Ishikawa (cell line): ENCODE results near the gene DGKD.

Experiments used
- CREB1 ChIP-seq: IDR thresholded peaks from 2 replicates; pipeline ENCODE4 v1.6.1; 2012; ENCODE audit warnings: low read depth
- TEAD4 ChIP-seq: IDR thresholded peaks from 2 replicates; pipeline ENCODE4 v1.6.1; 2012
- TF ChIP-seq, protein P1 (sequence below): IDR thresholded peaks from 2 replicates; pipeline ENCODE4 v1.6.1; 2012

DNA sequence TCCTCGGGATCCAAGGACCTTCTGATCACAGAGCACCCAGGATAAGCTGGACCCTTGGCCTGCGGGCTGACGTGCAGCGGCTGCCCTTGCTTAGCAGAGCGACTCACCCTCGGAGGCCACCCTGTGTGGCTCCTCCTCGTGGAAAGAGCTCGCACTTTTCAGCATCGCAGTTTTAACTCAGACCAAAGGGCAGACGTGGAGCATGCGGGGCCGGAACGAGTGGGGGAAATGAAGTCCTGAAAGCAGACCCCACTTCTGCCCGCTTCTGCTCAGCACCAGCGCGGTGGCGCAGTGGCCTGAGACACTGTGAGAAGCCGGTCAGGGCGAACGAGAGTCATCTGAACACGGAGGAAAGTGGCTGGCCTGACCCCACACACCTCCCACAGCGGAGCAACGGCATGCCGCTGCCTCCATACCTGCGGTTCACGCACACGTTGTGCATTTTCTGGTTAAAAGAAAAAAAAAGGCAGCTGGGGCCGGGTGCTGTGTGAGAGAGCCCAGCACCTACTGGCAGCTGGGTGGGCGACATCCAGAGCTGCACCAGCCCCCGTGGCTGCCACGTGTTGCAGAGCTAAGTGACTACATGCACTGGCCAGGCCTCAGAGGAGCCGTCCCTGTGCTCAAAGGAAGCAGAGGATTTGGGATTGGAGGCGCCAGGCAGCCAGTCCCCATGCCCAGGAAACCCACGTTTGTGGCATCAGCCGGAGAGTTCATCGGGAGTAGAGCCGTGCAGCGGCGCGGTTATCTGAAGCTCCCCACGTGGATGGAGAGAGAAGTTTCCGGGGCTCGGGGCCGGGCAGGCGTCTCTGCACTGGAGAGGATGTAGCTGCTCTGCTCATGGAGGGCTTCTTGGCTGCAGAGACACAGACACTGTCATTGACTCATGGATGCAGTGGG lies 122.6 kb downstream of the DGKD start:
- TF ChIP-seq CREB1 (no peak), TEAD4 (no peak)
- TF ChIP-seq, protein P1, sequence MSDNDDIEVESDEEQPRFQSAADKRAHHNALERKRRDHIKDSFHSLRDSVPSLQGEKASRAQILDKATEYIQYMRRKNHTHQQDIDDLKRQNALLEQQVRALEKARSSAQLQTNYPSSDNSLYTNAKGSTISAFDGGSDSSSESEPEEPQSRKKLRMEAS, result no peak
